ENCODE measurements around the gene OR8B12.
"Not testable (repeated sequence)": the region's sequence is repeated elsewhere in the genome, so short reads cannot be mapped to it uniquely, and the experiment has no call there.

Gene OR8B12

GRCh38 chr11:124520550-124520854, 23.0 kb downstream of the OR8B12 start:
- DNase-seq (ENCODE audit: low read depth): no peak

- no peak for DNase-seq (ENCODE audit: low read depth)
These were observed 23.5 kb downstream of the OR8B12 start for GRCh38 chr11:124519850-124520549.

- no peak for DNase-seq (ENCODE audit: low read depth)
These were observed 24.4 kb downstream of the OR8B12 start for GRCh38 chr11:124518989-124519451.

- no peak for DNase-seq (ENCODE audit: low read depth)
These were observed 26.1 kb downstream of the OR8B12 start for GRCh38 chr11:124517314-124517713.

GRCh38 chr11:124514675-124515074, 28.8 kb downstream of the OR8B12 start:
- not testable (repeated sequence) for DNase-seq (ENCODE audit: low read depth)

GRCh38 chr11:124514131-124514530, 29.3 kb downstream of the OR8B12 start:
- DNase-seq (ENCODE audit: low read depth): no peak

- DNase-seq (ENCODE audit: low read depth): no peak
These were observed 31.7 kb downstream of the OR8B12 start for GRCh38 chr11:124511745-124512144.

GRCh38 chr11:124510279-124510678, 33.2 kb downstream of the OR8B12 start:
- DNase-seq (ENCODE audit: low read depth): no peak

- DNase-seq (ENCODE audit: low read depth): no peak
These were observed 43.7 kb downstream of the OR8B12 start for GRCh38 chr11:124499711-124500110.

- no peak for DNase-seq (ENCODE audit: low read depth)
These were observed 50.3 kb downstream of the OR8B12 start for GRCh38 chr11:124493016-124493655.

All from non-pigmented ciliary epithelial cell (primary cell).